Measurements from ENCODE around the gene BDH1. TPM values are rescaled to one million over a fixed set of nuclear protein-coding genes. Genes with fewer than 3 reads are reported as not detected.

Gene BDH1
- total and polyA plus RNA-seq, 2 of the 13 experiments (the other 11 are each of a cell fraction or from before 2014, with no cell fraction given): 21.2 to 71.9 TPM

DNA sequence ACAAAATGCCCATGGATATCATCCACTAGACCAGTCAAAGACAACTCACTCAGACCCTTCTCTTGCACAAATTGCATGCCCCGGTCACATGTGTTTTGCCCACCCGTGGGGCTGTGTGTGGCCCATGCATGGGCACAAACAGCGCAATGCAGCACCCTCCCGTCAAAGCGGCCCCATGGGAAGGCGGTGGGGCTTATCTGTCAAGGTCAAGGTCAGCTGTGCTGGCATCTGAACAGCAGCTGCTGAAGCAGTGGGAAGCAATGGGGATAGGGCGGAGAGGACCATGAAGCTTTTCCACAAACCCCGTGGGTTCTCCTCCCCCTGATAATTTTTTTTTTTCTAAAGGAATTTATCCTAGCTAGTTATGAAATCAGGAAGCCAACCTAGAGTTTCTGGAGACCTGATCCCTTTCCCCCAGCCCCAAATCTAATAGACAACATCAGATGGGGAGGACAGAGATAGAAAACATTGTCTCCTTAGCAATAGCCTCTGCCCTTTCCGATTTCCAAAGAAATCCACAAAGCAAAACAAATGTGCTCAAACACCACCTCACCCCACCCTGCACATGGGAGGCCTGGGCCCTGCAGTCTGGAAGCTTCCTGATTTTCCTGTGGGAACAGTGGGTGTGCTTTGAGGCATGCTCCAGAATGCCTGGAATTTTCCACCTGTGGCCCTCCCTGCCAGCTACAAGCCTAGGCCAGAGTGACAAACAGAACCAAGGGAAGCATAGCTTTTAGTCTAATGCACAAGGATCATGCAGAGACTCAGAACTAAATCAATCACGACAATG lies 84.4 kb downstream of the BDH1 start (continued):
- TF ChIP-seq, protein P1, sequence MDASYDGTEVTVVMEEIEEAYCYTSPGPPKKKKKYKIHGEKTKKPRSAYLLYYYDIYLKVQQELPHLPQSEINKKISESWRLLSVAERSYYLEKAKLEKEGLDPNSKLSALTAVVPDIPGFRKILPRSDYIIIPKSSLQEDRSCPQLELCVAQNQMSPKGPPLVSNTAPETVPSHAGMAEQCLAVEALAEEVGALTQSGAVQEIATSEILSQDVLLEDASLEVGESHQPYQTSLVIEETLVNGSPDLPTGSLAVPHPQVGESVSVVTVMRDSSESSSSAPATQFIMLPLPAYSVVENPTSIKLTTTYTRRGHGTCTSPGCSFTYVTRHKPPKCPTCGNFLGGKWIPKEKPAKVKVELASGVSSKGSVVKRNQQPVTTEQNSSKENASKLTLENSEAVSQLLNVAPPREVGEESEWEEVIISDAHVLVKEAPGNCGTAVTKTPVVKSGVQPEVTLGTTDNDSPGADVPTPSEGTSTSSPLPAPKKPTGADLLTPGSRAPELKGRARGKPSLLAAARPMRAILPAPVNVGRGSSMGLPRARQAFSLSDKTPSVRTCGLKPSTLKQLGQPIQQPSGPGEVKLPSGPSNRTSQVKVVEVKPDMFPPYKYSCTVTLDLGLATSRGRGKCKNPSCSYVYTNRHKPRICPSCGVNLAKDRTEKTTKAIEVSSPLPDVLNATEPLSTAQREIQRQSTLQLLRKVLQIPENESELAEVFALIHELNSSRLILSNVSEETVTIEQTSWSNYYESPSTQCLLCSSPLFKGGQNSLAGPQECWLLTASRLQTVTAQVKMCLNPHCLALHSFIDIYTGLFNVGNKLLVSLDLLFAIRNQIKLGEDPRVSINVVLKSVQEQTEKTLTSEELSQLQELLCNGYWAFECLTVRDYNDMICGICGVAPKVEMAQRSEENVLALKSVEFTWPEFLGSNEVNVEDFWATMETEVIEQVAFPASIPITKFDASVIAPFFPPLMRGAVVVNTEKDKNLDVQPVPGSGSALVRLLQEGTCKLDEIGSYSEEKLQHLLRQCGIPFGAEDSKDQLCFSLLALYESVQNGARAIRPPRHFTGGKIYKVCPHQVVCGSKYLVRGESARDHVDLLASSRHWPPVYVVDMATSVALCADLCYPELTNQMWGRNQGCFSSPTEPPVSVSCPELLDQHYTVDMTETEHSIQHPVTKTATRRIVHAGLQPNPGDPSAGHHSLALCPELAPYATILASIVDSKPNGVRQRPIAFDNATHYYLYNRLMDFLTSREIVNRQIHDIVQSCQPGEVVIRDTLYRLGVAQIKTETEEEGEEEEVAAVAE (CRISPR knock-in tag; IDR thresholded peaks at IDR 0.05; ENCODE audit: borderline replicate concordance): no peak
- no peak for TF ChIP-seq ZNF546 (CRISPR knock-in tag; conservative IDR thresholded peaks at IDR 0.05)
- no peak for TF ChIP-seq STAT5B (CRISPR knock-in tag; IDR thresholded peaks at IDR 0.05)
- peak; percentile 19; the same call in 1 of the 2 replicates for TF ChIP-seq CCDC6 (CRISPR knock-in tag; IDR thresholded peaks at IDR 0.05)
- no peak for TF ChIP-seq TAF15 (IDR thresholded peaks at IDR 0.05; ENCODE audit: low read depth, low read length, poor library complexity, severe bottlenecking)
- no peak for TF ChIP-seq NFRKB (IDR thresholded peaks at IDR 0.05)
- TF ChIP-seq, protein P2, sequence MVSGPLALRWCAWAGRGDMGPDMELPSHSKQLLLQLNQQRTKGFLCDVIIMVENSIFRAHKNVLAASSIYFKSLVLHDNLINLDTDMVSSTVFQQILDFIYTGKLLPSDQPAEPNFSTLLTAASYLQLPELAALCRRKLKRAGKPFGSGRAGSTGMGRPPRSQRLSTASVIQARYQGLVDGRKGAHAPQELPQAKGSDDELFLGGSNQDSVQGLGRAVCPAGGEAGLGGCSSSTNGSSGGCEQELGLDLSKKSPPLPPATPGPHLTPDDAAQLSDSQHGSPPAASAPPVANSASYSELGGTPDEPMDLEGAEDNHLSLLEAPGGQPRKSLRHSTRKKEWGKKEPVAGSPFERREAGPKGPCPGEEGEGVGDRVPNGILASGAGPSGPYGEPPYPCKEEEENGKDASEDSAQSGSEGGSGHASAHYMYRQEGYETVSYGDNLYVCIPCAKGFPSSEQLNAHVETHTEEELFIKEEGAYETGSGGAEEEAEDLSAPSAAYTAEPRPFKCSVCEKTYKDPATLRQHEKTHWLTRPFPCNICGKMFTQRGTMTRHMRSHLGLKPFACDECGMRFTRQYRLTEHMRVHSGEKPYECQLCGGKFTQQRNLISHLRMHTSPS (CRISPR knock-in tag; IDR thresholded peaks at IDR 0.05; ENCODE audit: low read depth): peak; percentile 80
- no peak for TF ChIP-seq KLF9 (CRISPR knock-in tag; IDR thresholded peaks at IDR 0.05; ENCODE audit: low read depth)
- TF ChIP-seq PITX1 (CRISPR knock-in tag; IDR thresholded peaks at IDR 0.05): peak; percentile 89; the same call in 1 of the 2 replicates
- TF ChIP-seq EHMT2 (IDR thresholded peaks at IDR 0.05; ENCODE audit: borderline replicate concordance, low read depth, low read length): no peak
- TF ChIP-seq ZNF781 (CRISPR knock-in tag; IDR thresholded peaks at IDR 0.05; ENCODE audit: borderline replicate concordance, not compliant biosample characterization): no peak
- TF ChIP-seq CEBPB (IDR thresholded peaks at IDR 0.05; ENCODE audit: borderline replicate concordance, low read depth, low read length): no peak
- no peak for TF ChIP-seq HNRNPK (IDR thresholded peaks at IDR 0.05; ENCODE audit: low read depth, low read length, poor library complexity, severe bottlenecking)
- no peak for TF ChIP-seq SMAD9 (CRISPR knock-in tag; IDR thresholded peaks at IDR 0.05)
- no peak for TF ChIP-seq ZNF703 (CRISPR knock-in tag; IDR thresholded peaks at IDR 0.05; ENCODE audit: borderline replicate concordance)
- peak; percentile 75 for TF ChIP-seq NR2F2 (IDR thresholded peaks at IDR 0.05; ENCODE audit: borderline replicate concordance, low read depth)
- TF ChIP-seq SRF (IDR thresholded peaks at IDR 0.05; ENCODE audit: low read depth, low read length): no peak
- TF ChIP-seq MBNL3 (CRISPR knock-in tag; conservative IDR thresholded peaks at IDR 0.05): no peak
- TF ChIP-seq, protein P3, sequence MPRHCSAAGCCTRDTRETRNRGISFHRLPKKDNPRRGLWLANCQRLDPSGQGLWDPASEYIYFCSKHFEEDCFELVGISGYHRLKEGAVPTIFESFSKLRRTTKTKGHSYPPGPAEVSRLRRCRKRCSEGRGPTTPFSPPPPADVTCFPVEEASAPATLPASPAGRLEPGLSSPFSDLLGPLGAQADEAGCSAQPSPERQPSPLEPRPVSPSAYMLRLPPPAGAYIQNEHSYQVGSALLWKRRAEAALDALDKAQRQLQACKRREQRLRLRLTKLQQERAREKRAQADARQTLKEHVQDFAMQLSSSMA (CRISPR knock-in tag; IDR thresholded peaks at IDR 0.05): no peak
- no peak for TF ChIP-seq HNF4G (IDR thresholded peaks at IDR 0.05; ENCODE audit: borderline replicate concordance, low read depth, low read length)
- no peak for TF ChIP-seq HNF4G (CRISPR knock-in tag; IDR thresholded peaks at IDR 0.05; ENCODE audit: borderline replicate concordance, low read depth)
- TF ChIP-seq CC2D1A (CRISPR knock-in tag; IDR thresholded peaks at IDR 0.05): no peak
- TF ChIP-seq ZNF605 (CRISPR knock-in tag; IDR thresholded peaks at IDR 0.05): no peak; the same call in 1 of the 2 replicates
